HepG2 (cell line): ENCODE measurements around the gene NAPB. TPM values are rescaled to one million over a fixed set of nuclear protein-coding genes. Genes with fewer than 3 reads are reported as not detected.

ENCODE experiments used
- DNMT3B ChIP-seq: conservative IDR thresholded peaks from 2 replicates; pipeline ENCODE4 v1.6.1; 2016; ENCODE audit warnings: missing biosample characterization, control low read depth
- HIVEP1 ChIP-seq: sonication (generic); formaldehyde crosslinking; IDR thresholded peaks from 2 replicates; pipeline ENCODE4 v1.4.0; 2020; ENCODE audit warnings: mild to moderate bottlenecking, missing genetic modification reagents
- PHF20 ChIP-seq: sonication (generic); formaldehyde crosslinking; IDR thresholded peaks from 2 replicates; pipeline ENCODE4 v1.5.0; 2020; ENCODE audit warnings: mild to moderate bottlenecking, missing genetic modification reagents
- PRDM15 ChIP-seq: sonication (generic); formaldehyde crosslinking; IDR thresholded peaks from 2 replicates; pipeline ENCODE4 v1.4.0; 2020; ENCODE audit warnings: missing genetic modification reagents
- ZBTB4 ChIP-seq: sonication (generic); formaldehyde crosslinking; IDR thresholded peaks from 2 replicates; pipeline ENCODE4 v1.4.0; 2020; ENCODE audit warnings: missing genetic modification reagents, mild to moderate bottlenecking, borderline replicate concordance
- ZNF205 ChIP-seq: IDR thresholded peaks from 2 replicates; pipeline ENCODE4 v1.6.1; 2018; ENCODE audit warnings: missing biosample characterization, missing genetic modification reagents
- polyA plus RNA-seq, 8 experiments: library from polyadenylated mRNA; depleted of rRNA in 3 of 8; stranded (reverse) in 7 of 8; unstranded in 1 of 8; fragments of >200 nt; fragmentation: Illumina TruSeq in 4 of 8; extraction: Trizol in 4 of 8; gene quantifications; 2 replicates each; pipeline versions ENCODE4 v1.2.1 to v1.2.3, GENCODE V29; 2011 to 2016; ENCODE audit warnings: low read depth in 4 of 8, missing spikeins in 1 of 8, mixed read lengths in 1 of 8; ENCODE audit not compliant: insufficient read depth in 1 of 8
- total RNA-seq, 5 experiments: library from RNA; depleted of rRNA; stranded (reverse); fragments of >200 nt; fragmentation: Illumina TruSeq; extraction: Trizol; gene quantifications; 2 replicates each; pipeline ENCODE4 v1.2.3, GENCODE V29; 2016; ENCODE audit warnings: low read depth in 1 of 5
- TF ChIP-seq, protein P1 (sequence below): sonication (generic); formaldehyde crosslinking; IDR thresholded peaks from 2 replicates; pipeline ENCODE4 v1.4.0; 2020; ENCODE audit warnings: mild to moderate bottlenecking, missing genetic modification reagents
- TF ChIP-seq, protein P2 (sequence below): IDR thresholded peaks from 2 replicates; pipeline ENCODE4 v1.6.1; 2016; ENCODE audit warnings: mild to moderate bottlenecking

NAPB gene
- total and polyA plus RNA-seq, 2 of the 13 experiments (the other 11 are each of a cell fraction or from before 2014, with no cell fraction given), result 15.2 to 16.1 TPM

DNA sequence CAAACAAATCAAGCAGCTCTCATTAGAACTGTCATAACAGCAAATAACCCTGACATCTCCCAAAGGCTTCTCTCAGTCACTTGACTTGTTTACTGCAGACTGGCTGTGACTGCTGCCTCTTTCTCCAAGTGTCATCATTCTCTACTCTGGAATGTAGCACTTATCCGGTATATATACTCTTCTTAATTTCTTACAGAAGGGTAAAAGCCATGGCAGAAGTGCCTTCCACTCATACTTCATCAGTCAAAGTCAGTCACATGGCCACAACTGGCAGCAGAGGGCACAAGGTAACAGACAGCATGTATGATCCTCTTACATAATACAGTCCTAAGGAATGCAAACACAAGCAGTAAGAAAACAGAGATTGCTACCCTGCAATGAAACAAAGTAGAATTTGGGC, 9.3 kb downstream of the NAPB start (continued):
- TF ChIP-seq ZBTB4 (CRISPR knock-in tag), result no peak
- no peak for TF ChIP-seq ZNF205 (CRISPR knock-in tag)
- TF ChIP-seq, protein P1, sequence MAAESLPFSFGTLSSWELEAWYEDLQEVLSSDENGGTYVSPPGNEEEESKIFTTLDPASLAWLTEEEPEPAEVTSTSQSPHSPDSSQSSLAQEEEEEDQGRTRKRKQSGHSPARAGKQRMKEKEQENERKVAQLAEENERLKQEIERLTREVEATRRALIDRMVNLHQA (CRISPR knock-in tag), result no peak
- TF ChIP-seq DNMT3B (CRISPR knock-in tag), result 0 out of 2 replicates have a peak, but pooled peaks have one; percentile 28
- TF ChIP-seq PRDM15, result no peak
- no peak for TF ChIP-seq PHF20 (CRISPR knock-in tag)
- no peak for TF ChIP-seq HIVEP1 (CRISPR knock-in tag)
- TF ChIP-seq, protein P2, sequence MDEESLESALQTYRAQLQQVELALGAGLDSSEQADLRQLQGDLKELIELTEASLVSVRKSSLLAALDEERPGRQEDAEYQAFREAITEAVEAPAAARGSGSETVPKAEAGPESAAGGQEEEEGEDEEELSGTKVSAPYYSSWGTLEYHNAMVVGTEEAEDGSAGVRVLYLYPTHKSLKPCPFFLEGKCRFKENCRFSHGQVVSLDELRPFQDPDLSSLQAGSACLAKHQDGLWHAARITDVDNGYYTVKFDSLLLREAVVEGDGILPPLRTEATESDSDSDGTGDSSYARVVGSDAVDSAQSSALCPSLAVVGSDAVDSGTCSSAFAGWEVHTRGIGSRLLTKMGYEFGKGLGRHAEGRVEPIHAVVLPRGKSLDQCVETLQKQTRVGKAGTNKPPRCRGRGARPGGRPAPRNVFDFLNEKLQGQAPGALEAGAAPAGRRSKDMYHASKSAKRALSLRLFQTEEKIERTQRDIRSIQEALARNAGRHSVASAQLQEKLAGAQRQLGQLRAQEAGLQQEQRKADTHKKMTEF (CRISPR knock-in tag), result peak; percentile 60; the same call in 1 of the 2 replicates
- TF ChIP-seq, all 625 proteins: peak for 79
